GM12892 (cell line): Measurements from ENCODE around the gene SMIM24.

Source experiments
- POLR2A ChIP-seq: IDR thresholded peaks from 2 replicates; pipeline ENCODE4 v1.6.1; 2011; ENCODE audit warnings: low read depth, low read length, control low read depth
- POLR2AphosphoS5 ChIP-seq: IDR thresholded peaks from 2 replicates; pipeline ENCODE4 v1.6.1; 2011; ENCODE audit warnings: low read depth, low read length, control low read depth
- TAF1 ChIP-seq: IDR thresholded peaks from 2 replicates; pipeline ENCODE4 v1.6.1; 2011; ENCODE audit warnings: low read depth, mild to moderate bottlenecking, control low read depth, low read length, borderline replicate concordance

DNA sequence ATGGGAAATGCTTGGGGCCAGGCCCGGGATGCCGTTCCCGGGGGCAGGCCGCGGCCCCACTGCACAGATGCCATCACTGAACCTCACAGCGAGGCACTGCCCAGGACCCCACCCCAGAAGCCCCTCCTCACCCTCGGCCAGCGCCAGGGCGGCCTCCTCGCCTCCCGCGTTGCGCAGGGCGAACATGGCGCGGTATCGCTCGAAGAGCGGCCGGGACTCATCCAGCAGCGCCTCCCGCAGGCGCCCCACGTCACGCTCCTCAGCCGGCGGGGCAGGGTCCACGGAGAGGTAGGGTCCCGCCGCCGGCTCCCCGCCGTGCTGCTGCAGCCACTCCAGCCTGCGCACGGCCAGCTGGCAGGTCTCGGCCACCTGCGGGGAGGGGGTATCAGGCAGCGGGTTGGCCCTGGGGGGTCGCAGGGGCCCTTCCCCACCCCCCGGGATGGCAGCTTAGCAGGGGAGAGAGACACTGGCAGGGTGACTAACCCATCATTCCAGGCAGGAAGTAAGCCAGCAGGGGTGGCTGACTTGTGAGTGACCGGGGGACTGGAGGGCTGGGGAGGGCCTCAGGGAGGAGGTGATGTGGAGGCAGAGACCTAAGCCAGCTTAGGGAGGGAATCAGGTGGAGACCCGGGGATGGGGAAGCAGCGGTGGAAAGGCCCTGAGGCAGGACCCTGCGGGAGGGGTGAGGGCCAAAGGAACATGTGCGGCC lies 12.0 kb upstream of the SMIM24 start:
- TF ChIP-seq POLR2AphosphoS5 (no peak), POLR2A (no peak), TAF1 (no peak)
